ENCODE measurements around the gene KRT79. TPM values are rescaled to one million over a fixed set of nuclear protein-coding genes. Genes with fewer than 3 reads are reported as not detected.
"Not testable (repeated sequence)": the region's sequence is repeated elsewhere in the genome, so short reads cannot be mapped to it uniquely, and the experiment has no call there.

KRT79 gene
- total RNA-seq, 1 donor from 2014 or later, result not detected

GRCh38 chr12:52806821-52807543 is 27.1 kb downstream of the KRT79 start:
- DNase-seq (ENCODE audit: low read depth), result no peak

- DNase-seq (ENCODE audit: low read depth), result no peak
Measured at GRCh38 chr12:52806169-52806811, 27.8 kb downstream of the KRT79 start.

DNA sequence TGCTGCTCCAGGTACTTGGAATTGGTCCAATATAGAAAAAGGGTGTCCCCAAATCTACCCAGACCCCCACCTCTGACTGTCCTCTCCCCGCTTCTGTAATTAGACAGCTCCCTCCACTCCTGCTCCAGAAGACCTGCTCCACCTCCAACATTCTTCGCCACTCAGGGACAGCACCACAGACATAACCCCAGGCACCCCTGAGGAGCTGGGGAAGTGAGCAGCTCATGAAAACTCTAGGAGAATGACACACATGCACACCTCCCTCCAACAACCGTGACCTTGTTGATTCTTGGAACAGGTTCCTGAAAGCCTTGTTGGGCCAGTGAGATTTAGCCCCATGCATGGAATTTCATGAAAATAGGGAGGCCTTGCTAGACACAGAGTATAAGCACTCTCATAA is 28.4 kb downstream of the KRT79 start:
- DNase-seq (ENCODE audit: low read depth), result no peak

GRCh38 chr12:52805000-52805399 is 29.1 kb downstream of the KRT79 start:
- DNase-seq (ENCODE audit: low read depth), result no peak

- no peak for DNase-seq (ENCODE audit: low read depth)
Measured at GRCh38 chr12:52802442-52802841, 31.7 kb downstream of the KRT79 start.

DNA sequence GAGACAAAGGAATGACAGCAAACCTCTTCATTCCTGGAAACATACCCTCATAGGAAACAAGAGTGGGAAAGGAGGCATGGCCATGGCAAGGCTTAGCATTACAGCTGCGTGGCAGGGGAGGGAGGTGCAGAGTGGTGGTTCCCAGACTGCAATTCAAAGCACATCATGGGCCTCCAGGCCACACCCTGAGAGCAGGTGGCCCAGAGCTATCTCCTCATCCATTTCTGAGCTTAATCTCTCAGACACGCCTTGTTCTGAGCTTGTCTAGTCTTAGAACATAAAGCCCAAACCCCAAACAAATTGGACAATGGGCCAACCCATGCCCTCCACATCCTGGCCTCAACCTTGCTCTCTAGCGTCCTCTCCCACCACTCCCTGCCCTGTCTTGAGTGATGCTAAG is 32.3 kb downstream of the KRT79 start:
- DNase-seq (ENCODE audit: low read depth), result no peak

- no peak for DNase-seq (ENCODE audit: low read depth)
Measured at GRCh38 chr12:52800259-52800917, 33.7 kb downstream of the KRT79 start.

GRCh38 chr12:52799505-52800211 is 34.5 kb downstream of the KRT79 start:
- no peak for DNase-seq (ENCODE audit: low read depth)

- DNase-seq (ENCODE audit: low read depth), result peak; percentile 93
Measured at GRCh38 chr12:52798671-52799504, 35.2 kb downstream of the KRT79 start.

GRCh38 chr12:52798003-52798670 is 36.0 kb downstream of the KRT79 start:
- DNase-seq (ENCODE audit: low read depth), result peak; percentile 73

- DNase-seq (ENCODE audit: low read depth), result peak; percentile 26
Measured at GRCh38 chr12:52797529-52797894, 36.6 kb downstream of the KRT79 start.

GRCh38 chr12:52796839-52797528 is 37.1 kb downstream of the KRT79 start:
- DNase-seq (ENCODE audit: low read depth), result no peak

- DNase-seq (ENCODE audit: low read depth), result no peak
Measured at GRCh38 chr12:52796429-52796794, 37.7 kb downstream of the KRT79 start.

- DNase-seq (ENCODE audit: low read depth), result no peak
Measured at GRCh38 chr12:52795694-52796428, 38.2 kb downstream of the KRT79 start, which contains the start of gene KRT3. KRT3 (minus strand) TSS chr12:52796117; CDS start chr12:52796042, 75 bp downstream.

DNA sequence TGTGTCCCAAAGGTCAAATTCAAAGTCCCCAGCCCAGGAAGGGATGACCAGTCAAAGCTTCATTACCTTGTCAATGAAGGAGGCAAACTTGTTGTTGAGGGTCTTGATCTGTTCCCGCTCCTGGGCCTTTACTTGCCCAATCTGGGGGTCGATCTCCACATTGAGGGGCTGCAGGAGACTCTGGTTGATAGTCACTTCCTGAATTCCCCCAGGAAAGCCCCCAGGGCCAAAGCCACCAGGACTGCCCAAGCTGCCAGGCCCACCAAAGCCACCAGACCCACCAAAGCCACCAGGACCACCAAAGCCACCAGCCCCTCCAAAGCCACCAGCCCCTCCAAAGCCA is 38.8 kb downstream of the KRT79 start:
- not testable (repeated sequence) for DNase-seq (ENCODE audit: low read depth)

DNA sequence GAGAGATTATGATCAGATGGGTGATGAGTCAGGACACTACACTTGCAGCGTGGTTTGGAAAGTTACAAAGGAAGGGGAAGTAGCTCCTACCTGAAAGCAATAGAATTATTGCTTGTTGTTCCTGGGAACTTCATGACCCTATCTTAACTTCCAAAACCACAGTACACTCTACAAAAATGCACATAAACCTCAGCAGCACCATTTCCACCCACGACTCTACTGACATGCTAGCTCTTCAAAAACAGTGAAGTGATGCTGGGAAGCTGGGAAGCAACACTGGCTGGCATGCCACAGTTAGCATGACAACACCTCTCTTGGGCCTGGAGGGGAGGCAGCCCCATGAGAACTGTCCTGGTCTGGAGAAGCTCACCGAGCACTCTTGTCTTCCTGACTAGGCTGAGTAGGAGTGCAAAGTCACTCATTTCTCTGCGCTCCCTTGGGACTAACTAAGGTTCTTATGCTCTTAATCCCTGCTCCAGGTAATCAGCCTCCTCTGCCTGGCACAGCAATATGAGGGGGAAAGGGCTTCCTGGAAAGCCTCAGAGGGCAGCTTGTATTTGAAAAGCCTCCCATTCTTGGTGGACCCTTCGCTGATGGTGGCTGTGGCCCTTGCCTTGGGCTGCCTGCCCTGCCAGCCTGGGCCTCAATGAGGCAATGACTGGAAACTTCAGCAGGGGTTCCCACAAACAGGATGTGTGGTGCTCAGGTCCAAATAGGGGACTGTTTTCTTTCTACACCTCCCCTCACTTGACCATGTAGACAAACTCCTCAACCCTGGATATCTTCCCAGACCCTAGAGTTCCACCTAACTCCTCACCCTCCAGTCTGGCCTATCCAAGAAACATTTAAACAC is 39.4 kb downstream of the KRT79 start:
- peak; percentile 67 for DNase-seq (ENCODE audit: low read depth)

- no peak for DNase-seq (ENCODE audit: low read depth)
Measured at GRCh38 chr12:52792185-52793029, 41.7 kb downstream of the KRT79 start.

Measured in renal cortical epithelial cell (primary cell).